Measurements from ENCODE around the gene ASIP. TPM values are rescaled to one million over a fixed set of nuclear protein-coding genes. Genes with fewer than 3 reads are reported as not detected.

The ASIP gene
- total and polyA plus RNA-seq, 2 experiments from 2014 or later, result not detected

GRCh38 chr20:34310481-34311117, 69.4 kb downstream of the ASIP start:
- no peak for ATAC-seq
- no peaks in the 10 kb centered on the region for H3K9me3 Mint-ChIP-seq
- TF ChIP-seq CTCF (conservative IDR thresholded peaks at IDR 0.05; ENCODE audit: low read depth in 2 of 2), result no peak
- no peak for TF ChIP-seq EZH2 (IDR thresholded peaks at IDR 0.05; ENCODE audit: low read depth, unreplicated experiment)
- no peak for TF ChIP-seq ZNF331 (CRISPR knock-in tag; IDR thresholded peaks at IDR 0.05; ENCODE audit: low read depth)
- TF ChIP-seq STAT1 (IDR thresholded peaks at IDR 0.05; ENCODE audit: unreplicated experiment), result no peak
- TF ChIP-seq ETS1 (IDR thresholded peaks at IDR 0.05), result no peak
- no peak for TF ChIP-seq POLR2AphosphoS5 (IDR thresholded peaks at IDR 0.05; ENCODE audit: low read depth)
- no peak for TF ChIP-seq NANOG (IDR thresholded peaks at IDR 0.05; ENCODE audit: borderline replicate concordance)
- TF ChIP-seq REST (IDR thresholded peaks at IDR 0.05; ENCODE audit: unreplicated experiment), result no peak
- TF ChIP-seq EZH2phosphoT487 (IDR thresholded peaks at IDR 0.05; ENCODE audit: unreplicated experiment), result no peak
- TF ChIP-seq, protein P1, sequence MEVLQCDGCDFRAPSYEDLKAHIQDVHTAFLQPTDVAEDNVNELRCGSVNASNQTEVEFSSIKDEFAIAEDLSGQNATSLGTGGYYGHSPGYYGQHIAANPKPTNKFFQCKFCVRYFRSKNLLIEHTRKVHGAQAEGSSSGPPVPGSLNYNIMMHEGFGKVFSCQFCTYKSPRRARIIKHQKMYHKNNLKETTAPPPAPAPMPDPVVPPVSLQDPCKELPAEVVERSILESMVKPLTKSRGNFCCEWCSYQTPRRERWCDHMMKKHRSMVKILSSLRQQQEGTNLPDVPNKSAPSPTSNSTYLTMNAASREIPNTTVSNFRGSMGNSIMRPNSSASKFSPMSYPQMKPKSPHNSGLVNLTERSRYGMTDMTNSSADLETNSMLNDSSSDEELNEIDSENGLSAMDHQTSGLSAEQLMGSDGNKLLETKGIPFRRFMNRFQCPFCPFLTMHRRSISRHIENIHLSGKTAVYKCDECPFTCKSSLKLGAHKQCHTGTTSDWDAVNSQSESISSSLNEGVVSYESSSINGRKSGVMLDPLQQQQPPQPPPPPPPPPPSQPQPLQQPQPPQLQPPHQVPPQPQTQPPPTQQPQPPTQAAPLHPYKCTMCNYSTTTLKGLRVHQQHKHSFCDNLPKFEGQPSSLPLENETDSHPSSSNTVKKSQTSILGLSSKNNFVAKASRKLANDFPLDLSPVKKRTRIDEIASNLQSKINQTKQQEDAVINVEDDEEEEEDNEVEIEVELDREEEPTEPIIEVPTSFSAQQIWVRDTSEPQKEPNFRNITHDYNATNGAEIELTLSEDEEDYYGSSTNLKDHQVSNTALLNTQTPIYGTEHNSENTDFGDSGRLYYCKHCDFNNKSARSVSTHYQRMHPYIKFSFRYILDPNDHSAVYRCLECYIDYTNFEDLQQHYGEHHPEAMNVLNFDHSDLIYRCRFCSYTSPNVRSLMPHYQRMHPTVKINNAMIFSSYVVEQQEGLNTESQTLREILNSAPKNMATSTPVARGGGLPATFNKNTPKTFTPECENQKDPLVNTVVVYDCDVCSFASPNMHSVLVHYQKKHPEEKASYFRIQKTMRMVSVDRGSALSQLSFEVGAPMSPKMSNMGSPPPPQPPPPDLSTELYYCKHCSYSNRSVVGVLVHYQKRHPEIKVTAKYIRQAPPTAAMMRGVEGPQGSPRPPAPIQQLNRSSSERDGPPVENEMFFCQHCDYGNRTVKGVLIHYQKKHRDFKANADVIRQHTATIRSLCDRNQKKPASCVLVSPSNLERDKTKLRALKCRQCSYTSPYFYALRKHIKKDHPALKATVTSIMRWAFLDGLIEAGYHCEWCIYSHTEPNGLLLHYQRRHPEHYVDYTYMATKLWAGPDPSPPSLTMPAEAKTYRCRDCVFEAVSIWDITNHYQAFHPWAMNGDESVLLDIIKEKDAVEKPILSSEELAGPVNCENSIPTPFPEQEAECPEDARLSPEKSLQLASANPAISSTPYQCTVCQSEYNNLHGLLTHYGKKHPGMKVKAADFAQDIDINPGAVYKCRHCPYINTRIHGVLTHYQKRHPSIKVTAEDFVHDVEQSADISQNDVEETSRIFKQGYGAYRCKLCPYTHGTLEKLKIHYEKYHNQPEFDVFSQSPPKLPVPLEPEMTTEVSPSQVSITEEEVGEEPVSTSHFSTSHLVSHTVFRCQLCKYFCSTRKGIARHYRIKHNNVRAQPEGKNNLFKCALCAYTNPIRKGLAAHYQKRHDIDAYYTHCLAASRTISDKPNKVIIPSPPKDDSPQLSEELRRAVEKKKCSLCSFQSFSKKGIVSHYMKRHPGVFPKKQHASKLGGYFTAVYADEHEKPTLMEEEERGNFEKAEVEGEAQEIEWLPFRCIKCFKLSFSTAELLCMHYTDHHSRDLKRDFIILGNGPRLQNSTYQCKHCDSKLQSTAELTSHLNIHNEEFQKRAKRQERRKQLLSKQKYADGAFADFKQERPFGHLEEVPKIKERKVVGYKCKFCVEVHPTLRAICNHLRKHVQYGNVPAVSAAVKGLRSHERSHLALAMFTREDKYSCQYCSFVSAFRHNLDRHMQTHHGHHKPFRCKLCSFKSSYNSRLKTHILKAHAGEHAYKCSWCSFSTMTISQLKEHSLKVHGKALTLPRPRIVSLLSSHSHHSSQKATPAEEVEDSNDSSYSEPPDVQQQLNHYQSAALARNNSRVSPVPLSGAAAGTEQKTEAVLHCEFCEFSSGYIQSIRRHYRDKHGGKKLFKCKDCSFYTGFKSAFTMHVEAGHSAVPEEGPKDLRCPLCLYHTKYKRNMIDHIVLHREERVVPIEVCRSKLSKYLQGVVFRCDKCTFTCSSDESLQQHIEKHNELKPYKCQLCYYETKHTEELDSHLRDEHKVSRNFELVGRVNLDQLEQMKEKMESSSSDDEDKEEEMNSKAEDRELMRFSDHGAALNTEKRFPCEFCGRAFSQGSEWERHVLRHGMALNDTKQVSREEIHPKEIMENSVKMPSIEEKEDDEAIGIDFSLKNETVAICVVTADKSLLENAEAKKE (CRISPR knock-in tag; IDR thresholded peaks at IDR 0.05), result no peak
- no peak for TF ChIP-seq CREB1 (CRISPR knock-in tag; IDR thresholded peaks at IDR 0.05; ENCODE audit: low read depth)
- no peak for TF ChIP-seq JUNB (IDR thresholded peaks at IDR 0.05; ENCODE audit: unreplicated experiment)
- no peak for TF ChIP-seq ZNF114 (CRISPR knock-in tag; IDR thresholded peaks at IDR 0.05)
- DNase-seq (ENCODE audit: low spot score), result no peak
- peak overlapping the region; percentile 95 for H3K4me2 ChIP-seq
- peaks cover 10% of the 10 kb centered on the region for H3K27me3 Mint-ChIP-seq (ENCODE audit: insufficient read depth, low read depth, poor library complexity)
- H3K4me1 ChIP-seq (ENCODE audit: insufficient read depth), result no peaks in the 10 kb centered on the region
- peaks cover 9% of the 10 kb centered on the region for H3K27me3 ChIP-seq (ENCODE audit: insufficient read depth)
- H3K79me2 ChIP-seq (replicated peaks; ENCODE audit: insufficient read depth), result no peaks in the 10 kb centered on the region
- no peak overlapping the region for H3K27ac ChIP-seq (ENCODE audit: low read depth)
- peak overlapping the region; percentile 75 for H3K4me3 Mint-ChIP-seq
- H2AFZ ChIP-seq, result peak overlapping the region; percentile 99
- H3K4me3 ChIP-seq, result peak overlapping the region; percentile 76
- H3F3A ChIP-seq (replicated peaks; ENCODE audit: low read depth), result no peaks in the 10 kb centered on the region
- H3K9me2 ChIP-seq (ENCODE audit: insufficient read depth), result no peaks in the 10 kb centered on the region
- no peak overlapping the region for H3K27ac Mint-ChIP-seq
- no peaks in the 10 kb centered on the region for H3K36me3 ChIP-seq (ENCODE audit: insufficient read depth)
- H3K36me3 Mint-ChIP-seq (ENCODE audit: low read depth), result no peaks in the 10 kb centered on the region; the same call in 2 of the 3 replicates
- H3K4me1 Mint-ChIP-seq, result no peaks in the 10 kb centered on the region; the same call in 2 of the 3 replicates
- no peaks in the 10 kb centered on the region; the same call in 1 of the 2 replicates for H4K20me1 ChIP-seq (replicated peaks; ENCODE audit: insufficient read depth)

Measured in GM23338 (cell line).